Activated CD8-positive, alpha-beta memory T cell treated with anti-CD3 and anti-CD28 coated beads, Interleukin-2, amount 50 U/mL, for 1 hour (primary cell): Measurements from ENCODE around the gene CAMKMT.

Source experiments
- DNase-seq: peaks from one replicate; pipeline ENCODE4 v3.0.0-alpha.2; 2020; ENCODE audit errors: extremely low read depth

Gene CAMKMT

DNA sequence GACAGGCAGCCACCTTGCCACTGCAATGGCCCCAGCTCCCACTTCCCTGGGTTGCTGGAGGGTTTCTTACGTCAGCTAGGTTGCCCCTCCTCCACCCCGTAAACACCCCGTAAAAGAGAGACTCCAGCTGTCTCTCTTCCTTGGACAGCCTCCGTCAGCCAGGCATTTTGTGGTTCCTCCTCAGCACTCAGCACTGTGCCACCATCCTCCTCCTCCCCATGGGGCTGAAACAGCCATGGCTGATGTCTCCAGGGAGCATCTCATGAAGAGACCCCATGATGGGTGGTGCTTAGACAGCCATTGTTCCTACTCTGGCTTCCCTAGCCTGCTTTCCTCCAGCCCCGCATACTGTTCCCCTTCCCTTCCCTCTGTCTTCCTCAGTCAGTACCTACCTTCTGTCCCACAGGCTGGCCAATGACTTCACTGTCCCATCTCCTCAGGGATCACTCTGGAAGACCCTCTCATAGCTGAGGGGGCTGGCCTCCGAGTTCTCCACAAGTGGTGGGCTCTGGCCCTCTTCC lies 436.5 kb downstream of the CAMKMT start:
- no peak for DNase-seq

DNA sequence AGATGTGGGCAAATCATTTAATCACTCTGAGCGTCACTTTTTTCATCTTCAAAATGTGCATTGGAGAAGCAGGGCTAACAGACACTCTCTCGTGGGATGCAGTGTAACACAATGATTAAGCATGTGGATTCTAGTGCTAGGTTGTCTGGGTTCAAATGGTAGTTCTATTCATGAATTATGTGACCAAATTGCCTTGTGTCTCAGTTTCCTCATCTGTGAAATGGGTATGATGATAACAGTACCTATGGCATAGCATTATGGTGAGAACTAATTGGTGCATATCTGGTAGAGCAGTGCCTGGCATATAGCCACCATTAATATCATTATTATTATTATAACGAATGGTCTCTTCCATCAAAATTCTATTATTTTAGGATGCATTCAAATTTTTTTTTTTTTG lies 437.4 kb downstream of the CAMKMT start:
- DNase-seq: no peak

DNA sequence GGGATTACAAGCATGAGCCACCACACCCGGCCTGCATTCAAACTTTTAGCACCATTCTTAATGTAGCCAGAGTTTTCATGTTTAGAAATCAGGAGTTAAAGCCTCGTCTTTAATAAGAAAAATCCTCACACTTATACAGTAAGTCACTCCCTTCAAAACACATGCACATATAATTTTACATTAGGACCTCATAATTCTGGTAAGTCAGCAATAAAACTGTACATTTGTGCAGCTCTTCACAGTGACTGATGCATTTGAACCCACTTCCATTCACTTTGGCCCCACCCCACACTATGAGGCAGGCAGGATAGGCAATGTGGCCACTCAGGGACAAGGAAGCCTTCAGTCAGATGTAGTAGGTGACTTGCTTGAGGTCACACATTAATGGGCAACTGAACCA lies 438.0 kb downstream of the CAMKMT start:
- DNase-seq: no peak

DNA sequence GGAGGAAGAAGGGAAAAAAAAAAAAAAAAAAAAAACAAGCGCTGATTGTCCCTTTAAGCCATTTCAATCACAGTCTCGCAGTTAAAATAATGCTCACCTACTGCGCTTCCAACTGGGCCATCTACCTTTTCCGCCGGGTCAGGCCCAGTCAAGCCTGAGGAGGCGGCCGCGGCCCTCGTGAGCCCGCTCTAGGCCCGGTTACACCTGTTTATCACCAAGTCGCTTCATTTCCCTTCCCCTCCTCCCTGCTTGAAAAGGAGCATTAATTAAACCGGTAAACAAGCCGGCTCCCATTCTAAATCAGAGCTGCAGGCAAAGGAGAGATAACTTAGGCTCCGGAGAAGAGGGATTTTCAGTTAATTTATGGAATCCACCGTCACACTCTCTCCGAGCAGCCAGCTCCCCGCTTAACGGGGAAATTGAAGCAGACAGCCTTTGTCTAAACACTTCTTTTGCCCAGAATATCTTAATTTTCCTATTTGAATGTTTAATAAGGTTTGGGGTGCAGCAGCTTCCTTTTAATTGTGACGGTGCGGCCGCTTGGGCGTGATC lies 439.6 kb downstream of the CAMKMT start:
- DNase-seq: no peak

DNA sequence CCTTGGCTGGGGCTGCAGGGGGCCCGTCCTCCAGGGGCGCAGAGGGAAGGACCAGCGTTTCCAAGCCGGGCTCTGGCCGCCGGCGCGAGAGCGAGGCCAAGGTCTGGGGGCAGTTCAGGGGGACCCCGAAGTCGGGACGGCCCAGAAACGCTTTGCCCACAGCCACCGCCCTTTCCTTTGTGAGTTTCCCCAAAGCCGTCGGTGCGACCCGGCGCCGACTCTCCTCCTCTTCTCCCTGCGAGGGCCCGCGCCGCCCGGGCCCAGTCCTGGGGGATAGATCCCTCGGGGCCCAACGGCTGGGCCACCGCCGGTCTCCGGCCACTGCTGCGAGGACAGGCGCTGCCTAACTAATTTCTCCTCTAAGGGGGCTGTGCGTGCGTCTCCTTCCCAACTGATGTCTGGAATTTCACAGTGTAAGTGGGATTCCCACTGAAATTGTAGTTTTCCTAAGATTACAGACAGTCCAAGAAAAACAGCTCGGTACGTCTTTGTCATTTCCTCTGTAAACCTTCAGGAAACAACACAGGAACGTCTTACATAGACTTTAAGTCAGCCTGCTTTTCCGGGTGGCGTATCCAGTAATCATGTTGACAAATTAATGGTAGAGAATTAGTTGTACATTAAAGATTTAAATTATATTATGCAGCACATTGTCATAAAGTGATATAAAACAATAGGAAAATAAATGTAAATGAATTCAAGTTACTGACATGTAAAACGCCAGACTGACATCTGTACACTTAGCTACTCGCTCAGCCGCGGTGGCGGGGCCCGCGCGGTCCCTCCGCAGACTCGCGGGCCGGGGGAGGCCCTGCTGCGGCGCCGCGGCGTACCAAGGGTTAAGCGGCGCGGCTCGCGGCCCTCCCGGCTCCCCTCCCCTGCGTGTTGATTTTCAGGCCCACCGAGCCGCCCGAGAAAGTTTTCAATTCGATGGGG lies 440.4 kb downstream of the CAMKMT start:
- no peak for DNase-seq

DNA sequence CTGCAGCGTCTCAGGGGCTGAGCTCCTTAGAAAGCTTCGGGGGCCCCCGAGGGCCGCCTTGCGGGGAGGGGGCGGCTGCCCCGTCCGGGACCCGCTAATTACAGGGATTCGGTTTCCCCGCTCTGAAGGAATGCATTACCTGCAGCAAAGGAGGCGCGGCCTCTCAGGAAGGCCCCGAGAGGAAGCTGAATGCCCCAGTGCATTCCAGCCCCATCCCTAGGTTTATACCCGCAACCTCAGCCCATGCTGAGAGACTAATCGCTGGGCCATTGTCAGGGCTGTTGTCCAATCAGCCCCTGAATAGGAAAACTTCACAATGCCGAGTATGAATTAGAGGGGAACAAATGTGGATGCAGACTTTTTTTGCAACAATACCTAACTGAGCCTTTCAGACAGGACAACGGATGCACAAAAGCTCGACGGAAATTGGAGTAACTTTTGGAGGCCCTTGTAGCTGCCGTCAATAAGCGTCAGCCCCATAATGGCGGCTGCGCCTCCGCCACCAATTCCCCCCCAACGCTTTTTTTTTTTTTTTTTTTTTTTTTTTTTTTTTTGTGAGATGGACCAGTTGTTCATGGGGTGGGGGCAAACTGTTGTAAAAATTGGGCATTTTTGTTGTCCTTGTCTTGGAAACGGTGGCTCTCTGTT lies 441.2 kb downstream of the CAMKMT start:
- no peak for DNase-seq

DNA sequence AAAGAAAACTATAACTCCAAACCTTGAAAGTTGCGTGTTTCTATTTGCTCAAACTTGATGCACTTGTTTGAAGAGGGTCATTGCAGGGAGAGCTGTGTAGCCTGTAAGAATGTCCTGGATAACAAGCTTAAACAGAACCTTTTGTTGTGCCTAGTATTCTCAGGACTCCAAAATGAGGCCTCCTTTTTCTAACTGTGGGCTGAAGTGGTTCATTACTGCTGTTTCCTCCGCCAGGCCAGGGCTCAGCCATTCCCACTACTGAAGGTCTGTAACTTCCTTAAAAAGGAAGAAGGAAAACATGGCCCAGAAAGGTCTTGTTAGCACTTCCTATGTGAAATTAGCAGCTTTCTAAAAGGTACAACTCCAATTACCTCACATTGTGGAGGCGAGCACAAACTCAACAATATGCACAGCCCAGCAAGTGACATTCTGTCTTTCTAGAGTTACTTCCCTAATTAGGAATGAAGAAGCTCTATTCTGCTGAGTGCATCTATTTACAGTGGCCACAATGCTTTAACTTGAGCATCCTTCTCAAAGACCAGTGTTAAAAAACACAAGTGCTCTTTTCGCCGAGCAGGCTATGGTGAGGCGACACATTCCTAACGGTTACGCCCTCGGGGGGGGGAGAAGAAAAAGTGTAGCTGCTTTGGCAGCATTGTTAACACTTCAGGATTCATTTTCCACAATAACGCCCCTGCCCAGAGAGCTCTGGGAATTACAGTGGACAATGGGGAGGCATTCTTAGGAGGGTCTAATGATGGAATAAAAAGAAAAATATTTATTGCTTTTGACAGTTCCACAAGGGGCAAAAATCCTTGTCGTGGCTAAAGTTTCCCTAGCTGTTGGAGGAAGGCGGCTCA lies 442.9 kb downstream of the CAMKMT start:
- no peak for DNase-seq

DNA sequence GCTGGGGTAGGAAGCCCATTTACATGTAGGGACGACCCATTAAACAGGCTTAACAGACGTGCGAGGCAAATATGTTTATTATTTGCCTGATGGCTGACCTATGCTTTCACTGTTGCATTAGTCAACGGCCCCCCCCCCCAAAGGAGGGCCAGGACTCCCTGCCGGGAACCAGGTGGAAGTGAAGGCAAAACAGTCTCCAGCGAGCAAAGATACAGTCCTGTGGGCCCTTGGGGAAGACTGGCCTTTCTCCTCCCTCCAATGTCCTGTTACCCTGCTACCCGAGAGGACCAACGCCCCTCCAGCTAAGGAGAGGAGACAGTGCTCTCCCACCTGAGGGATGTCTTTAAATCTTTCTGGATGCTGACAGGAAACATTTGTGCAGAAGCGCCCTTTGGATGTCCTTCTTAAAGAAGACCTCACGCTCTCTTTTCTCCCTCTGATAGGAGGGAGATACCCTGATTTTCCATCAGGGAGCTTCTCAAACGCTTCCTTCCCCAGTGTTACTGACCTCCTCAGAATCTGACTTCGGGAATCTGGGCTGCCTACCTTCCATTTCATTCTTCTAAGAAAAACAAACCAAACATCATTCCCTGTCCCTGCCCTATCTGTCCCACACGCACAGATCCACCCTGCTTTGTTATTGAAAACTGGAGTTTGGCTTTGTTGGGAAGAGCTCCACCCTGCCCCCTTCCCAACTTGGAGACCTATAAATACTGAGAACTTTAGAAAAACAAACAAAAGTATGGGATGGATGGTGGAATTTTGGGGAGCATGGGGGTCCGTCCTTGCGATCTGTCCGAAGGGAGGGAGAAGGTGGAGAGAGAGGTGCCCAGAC lies 443.9 kb downstream of the CAMKMT start:
- DNase-seq: no peak

DNA sequence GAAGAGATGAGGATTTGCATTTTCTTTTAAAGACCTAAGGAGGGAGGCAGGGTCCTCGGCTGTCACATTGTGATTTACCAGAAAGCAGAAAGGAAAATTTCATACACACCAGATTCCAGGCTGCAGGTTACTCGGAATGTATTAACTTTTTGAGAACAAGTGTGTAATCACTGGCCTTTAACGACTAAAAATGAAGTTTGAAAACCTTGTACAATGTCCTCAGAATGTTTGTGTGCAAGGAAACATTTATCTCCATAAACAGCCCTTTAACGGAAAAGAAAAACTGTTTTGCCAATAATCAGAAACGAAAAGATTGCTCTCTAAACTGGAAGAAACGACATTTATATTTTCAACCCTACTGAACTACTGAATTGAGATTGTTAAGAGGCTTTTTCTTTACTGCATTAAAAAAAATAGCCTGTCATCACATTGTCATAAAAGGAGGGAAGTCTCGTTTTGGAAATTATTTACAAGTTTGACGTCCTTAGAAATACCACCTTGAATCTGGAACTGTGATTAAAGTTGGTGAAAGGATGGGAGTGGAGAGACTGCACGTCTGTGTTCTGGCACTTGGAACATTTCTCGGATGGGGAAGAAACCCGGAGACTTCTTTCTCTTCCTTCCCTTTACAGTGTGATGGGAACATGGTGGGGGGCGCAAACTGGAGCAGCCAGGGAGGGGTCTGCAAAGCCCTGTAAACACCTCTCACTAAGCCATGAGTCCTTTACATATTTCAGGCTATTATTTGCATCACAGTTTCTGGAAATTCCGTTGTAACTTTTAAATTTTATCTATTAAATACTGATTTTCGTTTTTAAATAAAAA lies 445.7 kb downstream of the CAMKMT start:
- no peak for DNase-seq

DNA sequence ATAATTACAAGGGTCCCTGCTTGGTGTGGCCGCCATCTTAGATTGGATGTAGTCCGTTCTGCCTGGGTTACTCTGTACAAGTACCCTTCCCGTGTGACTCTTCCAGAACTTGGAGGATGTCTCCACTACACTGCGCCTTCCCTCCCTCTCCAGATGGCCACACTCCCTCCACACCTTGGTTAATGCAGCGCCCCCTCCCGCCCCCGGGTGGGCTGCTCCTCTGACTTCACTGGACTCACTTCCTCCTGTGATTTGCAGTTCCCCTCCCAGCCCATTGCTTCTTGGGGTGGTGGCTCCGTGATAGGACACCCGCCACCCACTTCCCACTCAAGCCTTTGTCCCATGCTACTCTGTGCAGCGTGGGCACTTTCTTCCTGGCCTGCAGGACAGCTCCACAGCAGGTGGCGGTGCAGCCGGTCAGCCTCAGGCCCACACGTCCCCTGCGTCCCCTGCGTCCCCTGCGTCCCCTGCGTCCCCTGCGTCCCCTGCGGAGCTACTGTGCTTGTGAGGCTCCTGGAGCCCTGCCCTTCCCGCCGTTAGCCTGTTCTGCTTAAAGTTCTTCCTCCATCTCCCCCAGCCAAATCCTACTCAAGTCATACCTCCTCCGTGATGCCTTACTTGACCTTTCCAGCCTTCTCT lies 449.3 kb downstream of the CAMKMT start:
- no peak for DNase-seq

DNA sequence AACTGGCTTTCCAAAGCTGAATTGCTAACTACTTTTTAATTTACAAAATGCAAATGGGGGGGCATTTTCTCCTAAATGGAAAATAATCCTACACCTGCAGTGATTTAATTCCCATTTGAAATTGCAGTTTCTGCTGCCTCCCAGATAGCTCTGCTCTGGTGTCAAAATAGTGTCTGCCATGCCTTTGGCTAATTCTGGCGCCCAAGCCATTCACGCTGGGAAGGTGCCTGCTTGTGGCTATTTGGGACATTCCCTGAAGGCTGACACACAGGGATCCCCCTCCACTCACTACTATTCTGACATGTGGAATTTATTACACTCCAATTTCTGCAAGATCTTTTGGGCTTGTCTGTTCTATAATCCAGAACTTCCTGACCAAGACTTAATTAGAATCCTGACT lies 451.4 kb downstream of the CAMKMT start:
- no peak for DNase-seq

DNA sequence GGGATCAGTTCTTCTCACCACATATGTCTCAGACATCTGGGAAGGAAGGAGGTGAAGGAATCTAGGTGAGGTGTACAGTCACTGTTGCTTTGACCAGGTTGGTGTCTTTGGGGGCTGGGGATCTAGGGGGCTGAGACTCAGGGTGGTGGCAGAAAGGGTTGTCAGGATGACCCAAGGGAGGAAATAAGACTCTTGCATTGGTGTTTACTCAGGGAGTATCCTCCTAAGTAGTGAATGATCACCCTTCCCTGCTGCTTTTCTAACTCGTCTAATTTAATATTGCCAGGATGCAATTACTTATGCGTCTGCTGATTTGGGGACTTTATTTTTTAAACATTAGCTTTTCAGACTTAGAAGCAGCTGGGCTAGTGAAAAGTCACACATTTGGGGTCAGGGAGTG lies 451.9 kb downstream of the CAMKMT start:
- no peak for DNase-seq

DNA sequence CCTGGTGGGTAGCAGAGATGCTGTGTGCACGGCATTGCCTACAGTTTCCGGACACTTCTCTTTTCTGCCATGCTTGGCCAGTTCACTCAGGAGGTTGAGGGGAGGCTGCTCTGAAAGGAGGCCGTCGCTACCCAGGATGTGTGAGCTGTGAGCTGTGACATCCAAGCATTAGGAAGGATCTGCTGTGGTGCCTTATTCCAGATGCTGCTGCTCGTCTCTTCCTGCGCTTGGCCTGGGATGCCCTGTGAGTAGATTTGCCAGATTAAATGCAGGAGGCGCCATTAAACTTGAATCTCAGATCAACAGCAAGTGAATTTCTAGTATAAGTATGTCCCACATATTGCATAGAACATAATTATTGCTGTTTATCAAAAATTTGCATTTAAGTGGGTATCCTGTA lies 455.5 kb downstream of the CAMKMT start:
- DNase-seq: no peak

DNA sequence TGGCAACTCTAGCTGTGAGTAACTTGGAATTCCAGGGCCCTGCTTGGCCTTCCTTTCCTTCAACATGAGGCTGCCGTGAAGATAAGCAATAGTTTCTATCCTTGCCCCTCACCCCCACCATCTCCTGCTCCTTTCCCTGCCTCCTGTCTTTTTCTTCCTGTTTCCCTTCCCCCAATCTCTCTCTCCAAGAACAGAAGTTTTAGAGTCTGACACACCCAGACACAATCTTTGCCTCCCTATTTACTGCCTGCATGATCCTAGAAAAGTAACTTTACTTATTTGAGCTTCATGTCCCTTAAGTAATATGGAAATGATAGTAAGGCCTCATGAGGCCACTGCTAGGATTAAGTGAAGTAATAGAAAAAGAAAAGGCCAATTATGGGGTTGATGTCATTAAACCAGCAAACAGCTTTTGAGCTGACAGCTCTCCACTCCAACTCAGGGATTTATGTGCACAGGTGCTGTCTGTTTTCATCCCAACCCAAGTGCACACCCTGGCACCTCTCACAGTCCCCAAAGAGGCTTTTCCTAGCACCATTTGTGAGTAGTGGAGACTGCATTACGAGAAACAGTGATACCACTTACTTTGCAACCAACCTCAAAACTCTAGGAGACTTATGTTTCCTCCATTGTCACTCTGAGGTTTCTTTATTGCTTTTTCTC lies 456.1 kb downstream of the CAMKMT start:
- no peak for DNase-seq

DNA sequence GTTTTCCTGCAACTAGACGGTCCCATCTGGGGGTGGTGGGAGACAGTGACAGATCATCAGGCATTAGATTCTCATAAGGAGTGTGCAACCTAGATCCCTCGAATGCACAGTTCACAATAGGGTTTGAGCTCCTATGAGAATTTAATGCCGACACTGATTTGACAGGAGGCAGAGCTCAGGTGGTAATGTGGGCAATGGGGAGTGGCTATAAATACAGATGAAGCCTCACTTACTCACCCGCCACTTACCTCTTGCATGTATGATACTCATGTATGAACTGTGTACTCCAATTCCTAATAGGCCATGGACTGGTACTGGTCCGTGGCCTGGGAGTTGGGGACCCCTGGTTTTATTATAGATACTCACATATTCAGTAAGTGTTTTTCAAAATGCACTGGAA lies 457.3 kb downstream of the CAMKMT start:
- DNase-seq: no peak

DNA sequence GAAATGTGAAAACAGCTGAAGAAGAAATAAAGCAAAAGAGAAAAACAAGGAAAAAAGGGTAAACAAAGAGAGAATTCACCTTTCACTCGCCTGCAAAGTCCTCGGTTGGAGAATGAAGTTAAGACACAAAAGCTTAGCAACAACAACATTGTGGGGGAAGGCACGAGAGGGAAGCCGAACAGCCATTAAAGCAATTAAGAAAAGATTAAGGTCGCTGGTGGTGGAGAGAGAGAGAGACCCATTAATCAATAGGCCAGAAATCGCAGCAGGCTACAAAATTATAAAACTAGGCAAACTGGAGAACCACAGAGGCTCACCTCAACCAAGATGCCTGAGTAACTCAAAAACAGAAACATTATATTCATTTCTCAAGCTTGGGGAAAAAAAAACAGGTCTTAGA lies 459.8 kb downstream of the CAMKMT start:
- no peak for DNase-seq

DNA sequence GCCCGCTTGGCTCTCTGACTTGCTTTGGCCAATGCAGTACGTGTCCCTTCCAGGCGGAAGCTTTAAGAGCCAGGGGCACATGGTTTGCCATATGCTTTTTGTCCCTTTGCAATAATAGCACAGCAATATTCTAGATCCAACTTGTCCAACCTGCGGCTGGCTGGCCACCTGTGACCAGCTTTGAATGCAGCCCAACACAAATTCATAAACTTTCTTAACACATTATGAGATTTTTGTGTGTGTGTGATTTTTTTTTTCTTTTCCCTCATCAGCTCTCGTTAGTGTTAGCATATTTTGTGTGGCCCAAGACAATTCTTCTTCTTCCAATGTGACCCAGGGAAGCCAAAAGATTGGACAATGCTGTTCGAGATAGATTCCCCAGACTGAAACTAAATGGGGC lies 460.4 kb downstream of the CAMKMT start:
- no peak for DNase-seq
